Activated T-cell treated with anti-CD3 and anti-CD28 coated beads, Interleukin-2, amount 50 U/mL, for 4 hours (primary cell): Measurements from ENCODE around the gene DYNC1I1. TPM values are rescaled to one million over a fixed set of nuclear protein-coding genes. Genes with fewer than 3 reads are reported as not detected.

Experiments used
- ATAC-seq, 2 donors: fragments of 200-7000 bp; cut with Tn5 transposase; one replicate each; pipeline ENCODE4 v1.10.0; 2021
- DNase-seq: peaks from one replicate; pipeline ENCODE4 v3.0.0-alpha.2; 2020
- H3K27me3 Mint-ChIP-seq: one replicate; pipeline ENCODE4 v1.8.0; 2021; ENCODE audit warnings: low read depth, mixed read lengths
- H3K36me3 Mint-ChIP-seq: one replicate; pipeline ENCODE4 v1.8.0; 2022; ENCODE audit warnings: mixed read lengths; ENCODE audit not compliant: insufficient read depth
- H3K4me1 Mint-ChIP-seq: one replicate; pipeline ENCODE4 v1.8.0; 2021; ENCODE audit warnings: low read depth, mixed read lengths
- H3K4me3 Mint-ChIP-seq: one replicate; pipeline ENCODE4 v1.8.0; 2021; ENCODE audit warnings: mild to moderate bottlenecking, moderate library complexity, mixed read lengths
- H3K9me3 Mint-ChIP-seq: one replicate; pipeline ENCODE4 v1.8.0; 2021; ENCODE audit warnings: mixed read lengths
- total RNA-seq, 3 donors: library from RNA; stranded (reverse); gene quantifications; one replicate each; pipeline ENCODE4 v1.2.1, GENCODE V29; 2021

The DYNC1I1 gene
- total RNA-seq, 3 donors from 2014 or later: not detected

- peaks cover 46% of the 10 kb centered on the region for H3K27me3 Mint-ChIP-seq
- DNase-seq (peak; percentile 30), ATAC-seq (peak; percentile 93 to 97)
- H3K4me1 Mint-ChIP-seq: peaks cover 6% of the 10 kb centered on the region
- H3K4me3 Mint-ChIP-seq: peak overlapping the region; percentile 77
- no peaks in the 10 kb centered on the region for H3K36me3 Mint-ChIP-seq
- H3K9me3 Mint-ChIP-seq: no peaks in the 10 kb centered on the region
Measured at GRCh38 chr7:96075510-96076349, 303.4 kb downstream of the DYNC1I1 start.

- Mint-ChIP-seq H3K27me3 (peaks cover 44% of the 10 kb centered on the region), H3K9me3 (no peaks in the 10 kb centered on the region), H3K36me3 (no peaks in the 10 kb centered on the region), H3K4me1 (peaks cover 6% of the 10 kb centered on the region), H3K4me3 (peak overlapping the region; percentile 77)
- DNase-seq (no peak), ATAC-seq (no peak)
Measured at GRCh38 chr7:96076350-96076707, 304.0 kb downstream of the DYNC1I1 start.

GRCh38 chr7:96080027-96080426 is 307.7 kb downstream of the DYNC1I1 start:
- Mint-ChIP-seq H3K9me3 (no peaks in the 10 kb centered on the region), H3K27me3 (peaks cover 36% of the 10 kb centered on the region), H3K4me1 (peaks cover 6% of the 10 kb centered on the region), H3K4me3 (no peak overlapping the region), H3K36me3 (no peaks in the 10 kb centered on the region)
- no peak for DNase-seq
- no peak for ATAC-seq

GRCh38 chr7:96084881-96085553 is 312.7 kb downstream of the DYNC1I1 start:
- Mint-ChIP-seq H3K9me3 (no peaks in the 10 kb centered on the region), H3K36me3 (no peaks in the 10 kb centered on the region), H3K27me3 (peaks cover 8% of the 10 kb centered on the region), H3K4me1 (no peaks in the 10 kb centered on the region), H3K4me3 (no peak overlapping the region)
- DNase-seq: no peak
- peak in 1 of 2 donors; percentile 43 for ATAC-seq

- Mint-ChIP-seq H3K4me3 (no peak overlapping the region), H3K9me3 (no peaks in the 10 kb centered on the region), H3K4me1 (no peaks in the 10 kb centered on the region), H3K27me3 (peaks cover 10% of the 10 kb centered on the region), H3K36me3 (no peaks in the 10 kb centered on the region)
- no peak for DNase-seq
- ATAC-seq: no peak
Measured at GRCh38 chr7:96085953-96086352, 313.6 kb downstream of the DYNC1I1 start.

GRCh38 chr7:96088579-96088978 is 316.2 kb downstream of the DYNC1I1 start:
- ATAC-seq (no peak), DNase-seq (no peak)
- no peaks in the 10 kb centered on the region for H3K4me1 Mint-ChIP-seq
- no peaks in the 10 kb centered on the region for H3K36me3 Mint-ChIP-seq
- no peaks in the 10 kb centered on the region for H3K9me3 Mint-ChIP-seq
- H3K4me3 Mint-ChIP-seq: no peak overlapping the region
- peaks cover 8% of the 10 kb centered on the region for H3K27me3 Mint-ChIP-seq

GRCh38 chr7:96089511-96089910 is 317.2 kb downstream of the DYNC1I1 start:
- no peak for DNase-seq
- no peaks in the 10 kb centered on the region for H3K36me3 Mint-ChIP-seq
- H3K27me3 Mint-ChIP-seq: peaks cover 8% of the 10 kb centered on the region
- ATAC-seq: no peak
- no peaks in the 10 kb centered on the region for H3K9me3 Mint-ChIP-seq
- H3K4me1 Mint-ChIP-seq: no peaks in the 10 kb centered on the region
- H3K4me3 Mint-ChIP-seq: no peak overlapping the region

- peaks cover 6% of the 10 kb centered on the region for H3K27me3 Mint-ChIP-seq
- H3K4me3 Mint-ChIP-seq: no peak overlapping the region
- ATAC-seq: no peak
- no peaks in the 10 kb centered on the region for H3K9me3 Mint-ChIP-seq
- H3K36me3 Mint-ChIP-seq: no peaks in the 10 kb centered on the region
- H3K4me1 Mint-ChIP-seq: no peaks in the 10 kb centered on the region
- DNase-seq: no peak
Measured at GRCh38 chr7:96090756-96091155, 318.4 kb downstream of the DYNC1I1 start.

- Mint-ChIP-seq H3K4me1 (no peaks in the 10 kb centered on the region), H3K27me3 (peaks cover 9% of the 10 kb centered on the region), H3K4me3 (no peak overlapping the region), H3K9me3 (no peaks in the 10 kb centered on the region), H3K36me3 (no peaks in the 10 kb centered on the region)
- ATAC-seq: no peak
- no peak for DNase-seq
Measured at GRCh38 chr7:96093435-96093834, 321.1 kb downstream of the DYNC1I1 start.

GRCh38 chr7:96097835-96098234 is 325.5 kb downstream of the DYNC1I1 start:
- Mint-ChIP-seq H3K36me3 (no peaks in the 10 kb centered on the region), H3K9me3 (no peaks in the 10 kb centered on the region), H3K4me3 (no peak overlapping the region), H3K4me1 (no peaks in the 10 kb centered on the region), H3K27me3 (peaks cover 7% of the 10 kb centered on the region)
- ATAC-seq (no peak), DNase-seq (no peak)

- DNase-seq (no peak), ATAC-seq (no peak)
- peaks cover 5% of the 10 kb centered on the region for H3K27me3 Mint-ChIP-seq
- no peak overlapping the region for H3K4me3 Mint-ChIP-seq
- H3K9me3 Mint-ChIP-seq: no peaks in the 10 kb centered on the region
- H3K4me1 Mint-ChIP-seq: no peaks in the 10 kb centered on the region
- H3K36me3 Mint-ChIP-seq: no peaks in the 10 kb centered on the region
Measured at GRCh38 chr7:96100737-96101136, 328.4 kb downstream of the DYNC1I1 start.

- no peak for ATAC-seq
- no peaks in the 10 kb centered on the region for H3K9me3 Mint-ChIP-seq
- H3K36me3 Mint-ChIP-seq: no peaks in the 10 kb centered on the region
- H3K4me1 Mint-ChIP-seq: no peaks in the 10 kb centered on the region
- peaks cover 5% of the 10 kb centered on the region for H3K27me3 Mint-ChIP-seq
- no peak overlapping the region for H3K4me3 Mint-ChIP-seq
- DNase-seq: no peak
Measured at GRCh38 chr7:96102096-96102811, 329.9 kb downstream of the DYNC1I1 start.

- DNase-seq (no peak), ATAC-seq (no peak)
- no peaks in the 10 kb centered on the region for H3K9me3 Mint-ChIP-seq
- no peaks in the 10 kb centered on the region for H3K27me3 Mint-ChIP-seq
- H3K4me1 Mint-ChIP-seq: no peaks in the 10 kb centered on the region
- H3K4me3 Mint-ChIP-seq: no peak overlapping the region
- H3K36me3 Mint-ChIP-seq: no peaks in the 10 kb centered on the region
Measured at GRCh38 chr7:96104984-96105383, 332.6 kb downstream of the DYNC1I1 start.

- H3K4me3 Mint-ChIP-seq: no peak overlapping the region
- no peaks in the 10 kb centered on the region for H3K36me3 Mint-ChIP-seq
- H3K9me3 Mint-ChIP-seq: no peaks in the 10 kb centered on the region
- DNase-seq (no peak), ATAC-seq (no peak)
- peaks cover 7% of the 10 kb centered on the region for H3K27me3 Mint-ChIP-seq
- no peaks in the 10 kb centered on the region for H3K4me1 Mint-ChIP-seq
Measured at GRCh38 chr7:96111405-96111804, 339.1 kb downstream of the DYNC1I1 start.
